Spleen (tissue), 11 donors: ENCODE results near the gene MX1. TPM values are rescaled to one million over a fixed set of nuclear protein-coding genes. Genes with fewer than 3 reads are reported as not detected.

Experiments
- DNase-seq: peaks from one replicate; pipeline ENCODE4 v3.0.0-alpha.2; 2020
- H3K27ac ChIP-seq, 8 donors: fragments of 200-600 bp; sonication (generic) in 7 of 8; 1 replicate in 4 of 8; 2 replicates in 4 of 8; pipeline versions ENCODE4 v1.5.0 to v1.8.0; 2016 to 2021; ENCODE audit warnings: inconsistent platforms in 4 of 8, mild to moderate bottlenecking in 4 of 8, moderate library complexity in 1 of 8
- H3K27me3 ChIP-seq, 7 donors: fragments of 200-600 bp; sonication (generic) in 6 of 7; replicated peaks in 1 of 7; 1 replicate in 4 of 7; 2 replicates in 3 of 7; pipeline versions ENCODE4 v1.5.0 to v1.8.0; 2016 to 2021; ENCODE audit warnings: inconsistent platforms in 3 of 7, mild to moderate bottlenecking in 1 of 7
- H3K36me3 ChIP-seq, 6 donors: fragments of 200-600 bp; sonication (generic) in 5 of 6; 1 replicate in 4 of 6; 2 replicates in 2 of 6; pipeline versions ENCODE4 v1.5.0 to v1.8.0; 2016 to 2021; ENCODE audit warnings: inconsistent platforms in 2 of 6
- H3K4me1 ChIP-seq, 6 donors: fragments of 200-600 bp; sonication (generic) in 5 of 6; 1 replicate in 3 of 6; 2 replicates in 3 of 6; pipeline versions ENCODE4 v1.5.0 to v1.8.0; 2016 to 2021; ENCODE audit warnings: inconsistent platforms in 3 of 6
- H3K4me3 ChIP-seq, 8 donors: fragments of 200-600 bp; sonication (generic) in 7 of 8; 1 replicate in 4 of 8; 2 replicates in 4 of 8; pipeline versions ENCODE4 v1.5.0 to v1.8.0; 2016 to 2021; ENCODE audit warnings: inconsistent platforms in 4 of 8, mild to moderate bottlenecking in 4 of 8, moderate library complexity in 2 of 8
- H3K9me3 ChIP-seq, 8 donors: fragments of 200-600 bp; sonication (generic) in 7 of 8; 1 replicate in 4 of 8; 2 replicates in 4 of 8; pipeline versions ENCODE4 v1.5.0 to v1.8.0; 2016 to 2021; ENCODE audit warnings: inconsistent platforms in 4 of 8
- POLR2A ChIP-seq, 3 donors: fragments of 450-650 bp; IDR thresholded peaks; one replicate each; pipeline ENCODE4 v1.5.1; 2017; ENCODE audit warnings: antibody characterized with exemption in 3 of 3, mild to moderate bottlenecking in 1 of 3
- POLR2AphosphoS5 ChIP-seq, 3 donors: sonication (generic); formaldehyde crosslinking; IDR thresholded peaks; one replicate each; pipeline ENCODE4 v1.5.1; 2017; ENCODE audit warnings: antibody characterized with exemption in 3 of 3
- WGBS, 5 donors: extraction: QIAGEN DNeasy Blood & Tissue Kit in 3 of 5; methylation state at CpG; one replicate each; pipeline versions ENCODE4 v1.1.5 to v1.1.7; 2013 to 2018; 5-methylcytosine and 5-hydroxymethylcytosine counted together
- intact Hi-C: fragments of 100-400 bp; cut with DNase I; formaldehyde crosslinking; loops from one replicate; pipeline ENCODE4 v1.15.0; 2023; ENCODE audit warnings: low total_unique reads
- polyA plus RNA-seq, 3 donors: library from polyadenylated mRNA; stranded (reverse); fragments of 200-250 nt; gene quantifications; one replicate each; pipeline ENCODE4 v1.2.1, GENCODE V29; 2013
- total RNA-seq, 7 donors: library from RNA; depleted of rRNA in 3 of 7; stranded (reverse); fragments of >200 nt in 3 of 7; fragmentation: NEBNext Ultra II Directional in 4 of 7; extraction: Animal tissue kit (Norgen Biotek cat#: 25700) in 4 of 7; gene quantifications; one replicate each; pipeline versions ENCODE4 v1.1.0 to v1.2.1, GENCODE V29; 2016 to 2021
- TF ChIP-seq, protein P1 (sequence below), 11 experiments: fragments of 200-600 bp in 7 of 11; fragments of 450-650 bp in 4 of 11; sonication (generic) in 4 of 11; IDR thresholded peaks in 8 of 11; conservative IDR thresholded peaks in 3 of 11; 1 replicate in 7 of 11; 2 replicates in 4 of 11; pipeline versions ENCODE4 v1.4.0 to v1.8.0; 2016 to 2021; ENCODE audit warnings: antibody characterized with exemption in 11 of 11, inconsistent platforms in 4 of 11, mild to moderate bottlenecking in 1 of 11
- donor health status: healthy with polysubstance abuse.
- donor health status: DM: no; HTN: no; CAD: no; lungs with moderate emphysema.
- donor health status: DM: no; HTN: no; CAD: no.
- donor health status: Bipolar disorder and iron deficiency.
- donor health status: healthy.
- donor health status: DM: no; HTN: no; CAD: no.
- donor health status: DM: yes; HTN: yes; CAD: no.

The MX1 gene
- total and polyA plus RNA-seq, 10 donors, result 32.8 to 148 (median 90.1) TPM

DNA sequence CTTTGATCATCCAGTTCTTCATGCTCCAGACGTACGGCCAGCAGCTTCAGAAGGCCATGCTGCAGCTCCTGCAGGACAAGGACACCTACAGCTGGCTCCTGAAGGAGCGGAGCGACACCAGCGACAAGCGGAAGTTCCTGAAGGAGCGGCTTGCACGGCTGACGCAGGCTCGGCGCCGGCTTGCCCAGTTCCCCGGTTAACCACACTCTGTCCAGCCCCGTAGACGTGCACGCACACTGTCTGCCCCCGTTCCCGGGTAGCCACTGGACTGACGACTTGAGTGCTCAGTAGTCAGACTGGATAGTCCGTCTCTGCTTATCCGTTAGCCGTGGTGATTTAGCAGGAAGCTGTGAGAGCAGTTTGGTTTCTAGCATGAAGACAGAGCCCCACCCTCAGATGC lies 32.5 kb downstream of the MX1 start:
- H3K27ac ChIP-seq, result no peak overlapping the region
- WGBS, 5 donors, result 89 to 96% (median 92%) methylated on average over 14 to 22 of the region's 22 CpGs
- peaks cover 0 to 17% (median 2%) of the 10 kb centered on the region in 6 donors for H3K4me1 ChIP-seq
- H3K36me3 ChIP-seq, result peaks cover 0 to 67% (median 62%) of the 10 kb centered on the region in 6 donors
- intact Hi-C loops, result no loop called here
- H3K27me3 ChIP-seq, result no peaks in the 10 kb centered on the region
- TF ChIP-seq POLR2AphosphoS5 (IDR thresholded peaks at IDR 0.05), result peak in 1 of 3 donors; percentile 38
- TF ChIP-seq, protein P1, sequence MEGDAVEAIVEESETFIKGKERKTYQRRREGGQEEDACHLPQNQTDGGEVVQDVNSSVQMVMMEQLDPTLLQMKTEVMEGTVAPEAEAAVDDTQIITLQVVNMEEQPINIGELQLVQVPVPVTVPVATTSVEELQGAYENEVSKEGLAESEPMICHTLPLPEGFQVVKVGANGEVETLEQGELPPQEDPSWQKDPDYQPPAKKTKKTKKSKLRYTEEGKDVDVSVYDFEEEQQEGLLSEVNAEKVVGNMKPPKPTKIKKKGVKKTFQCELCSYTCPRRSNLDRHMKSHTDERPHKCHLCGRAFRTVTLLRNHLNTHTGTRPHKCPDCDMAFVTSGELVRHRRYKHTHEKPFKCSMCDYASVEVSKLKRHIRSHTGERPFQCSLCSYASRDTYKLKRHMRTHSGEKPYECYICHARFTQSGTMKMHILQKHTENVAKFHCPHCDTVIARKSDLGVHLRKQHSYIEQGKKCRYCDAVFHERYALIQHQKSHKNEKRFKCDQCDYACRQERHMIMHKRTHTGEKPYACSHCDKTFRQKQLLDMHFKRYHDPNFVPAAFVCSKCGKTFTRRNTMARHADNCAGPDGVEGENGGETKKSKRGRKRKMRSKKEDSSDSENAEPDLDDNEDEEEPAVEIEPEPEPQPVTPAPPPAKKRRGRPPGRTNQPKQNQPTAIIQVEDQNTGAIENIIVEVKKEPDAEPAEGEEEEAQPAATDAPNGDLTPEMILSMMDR (IDR thresholded peaks at IDR 0.05 in 8 of 11, conservative IDR thresholded peaks at IDR 0.05 in 3 of 11), result no peak
- no peak for DNase-seq
- H3K4me3 ChIP-seq, result no peak overlapping the region
- peaks cover 0 to 5% (median 0%) of the 10 kb centered on the region in 8 donors for H3K9me3 ChIP-seq

DNA sequence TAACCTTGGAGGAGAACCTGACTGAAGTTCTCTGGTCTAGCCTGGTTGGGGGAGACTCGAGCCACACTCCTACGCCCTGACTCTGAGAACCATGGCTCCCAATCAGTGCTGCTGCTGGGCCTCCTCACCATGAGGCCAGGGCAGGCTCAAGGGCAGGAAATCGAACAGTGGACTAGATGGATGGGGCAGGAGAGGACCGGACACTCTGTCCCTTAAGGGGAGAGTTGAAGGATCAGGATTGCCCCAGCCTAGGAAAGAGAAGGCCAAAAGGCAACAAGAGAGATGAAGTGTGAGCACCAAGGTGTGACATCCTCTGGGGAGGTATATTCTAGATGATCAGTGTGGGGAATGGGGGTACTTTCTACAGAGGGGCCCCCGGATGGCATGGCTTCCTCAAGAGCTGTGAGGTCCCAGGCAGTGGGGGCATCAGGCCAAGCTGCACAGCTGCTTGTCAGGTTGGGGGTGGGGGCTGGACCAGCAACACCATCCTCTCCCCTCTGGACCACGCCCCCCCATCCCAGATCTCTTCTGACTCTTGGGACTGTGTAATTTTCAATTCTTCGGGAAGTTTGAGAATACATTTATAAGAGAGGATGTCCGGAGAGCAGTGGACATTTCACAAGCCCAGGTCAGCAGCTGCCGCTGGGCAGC lies 34.0 kb downstream of the MX1 start:
- Histone ChIP-seq H3K27ac (no peak overlapping the region), H3K36me3 (peaks cover 0 to 53% (median 48%) of the 10 kb centered on the region in 6 donors)
- intact Hi-C loops, result loop anchor here (5.0 kb wide), 1 partner anchor 178 kb away; no protein-coding TSS in a partner anchor

DNA sequence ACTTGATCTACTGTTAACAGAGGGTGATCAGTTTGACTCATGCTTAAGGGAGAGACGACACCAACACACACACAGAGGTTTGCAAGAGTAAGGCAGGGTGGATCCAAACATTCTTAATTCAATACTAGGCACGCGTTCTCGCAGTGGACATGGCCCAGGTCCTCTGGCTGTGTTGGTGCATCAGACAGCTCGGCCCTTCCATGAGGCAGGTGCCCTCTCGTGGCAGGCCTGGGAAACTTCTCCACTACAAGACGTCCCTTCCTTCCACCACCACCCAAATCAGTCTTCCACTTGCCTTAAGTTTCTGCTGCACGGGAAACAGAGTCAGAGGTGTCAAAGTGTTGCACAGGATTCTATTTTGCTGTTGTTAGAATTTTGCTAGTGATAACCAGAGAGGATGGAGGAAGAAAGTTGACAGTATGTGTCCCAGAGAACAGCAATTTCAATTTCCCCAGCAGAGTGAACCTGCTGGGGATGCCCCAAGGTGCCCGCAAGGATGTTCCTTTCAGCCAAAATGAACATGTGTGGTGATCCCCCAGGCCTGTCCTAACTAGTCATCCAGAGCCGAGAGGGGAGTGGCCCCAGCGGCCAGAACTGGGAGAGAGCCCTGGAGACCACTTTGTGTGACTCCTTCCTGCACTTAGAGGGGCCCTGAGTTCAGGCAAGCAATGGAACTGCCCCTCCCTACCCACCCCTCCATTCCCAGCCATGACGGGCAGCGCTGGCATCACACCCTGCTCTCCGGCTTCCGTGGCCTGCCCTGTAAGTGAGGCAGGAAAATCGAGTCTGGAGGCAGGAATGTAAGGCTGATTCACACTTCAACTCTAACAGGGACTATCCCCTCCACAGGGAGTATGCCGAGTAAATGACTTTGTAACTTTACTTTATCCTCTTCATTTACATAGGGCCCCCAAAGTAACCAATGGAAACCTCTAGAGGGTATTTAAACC lies 34.8 kb downstream of the MX1 start:
- peaks cover 0 to 5% (median 0%) of the 10 kb centered on the region in 8 donors for H3K9me3 ChIP-seq
- peak in 2 of 3 donors; percentile 48 to 49 for TF ChIP-seq POLR2AphosphoS5 (IDR thresholded peaks at IDR 0.05)
- TF ChIP-seq, protein P1 (IDR thresholded peaks at IDR 0.05 in 8 of 11, conservative IDR thresholded peaks at IDR 0.05 in 3 of 11), result peak; percentile 61 to 84 (median 77)
- TF ChIP-seq POLR2A (IDR thresholded peaks at IDR 0.05), result no peak
- H3K4me3 ChIP-seq, result no peak overlapping the region
- peaks cover 0 to 44% (median 40%) of the 10 kb centered on the region in 6 donors for H3K36me3 ChIP-seq
- peaks cover 0 to 17% (median 2%) of the 10 kb centered on the region in 6 donors for H3K4me1 ChIP-seq
- H3K27me3 ChIP-seq, result no peaks in the 10 kb centered on the region
- 39 to 51% (median 50%) methylated on average over 17 of the region's 17 CpGs for WGBS, 5 donors
- H3K27ac ChIP-seq, result no peak overlapping the region
- intact Hi-C loops, result loop anchor here (5.0 kb wide), 1 partner anchor 179 kb away; no protein-coding TSS in a partner anchor
- peak; percentile 90 for DNase-seq

More for the DNA sequence above, 34.0 kb downstream of the MX1 start:
- H3K27me3 ChIP-seq, result no peaks in the 10 kb centered on the region
- 86 to 92% (median 91%) methylated on average over 9 of the region's 9 CpGs for WGBS, 5 donors
- H3K9me3 ChIP-seq, result peaks cover 0 to 5% (median 0%) of the 10 kb centered on the region in 8 donors
- no peak for DNase-seq
- H3K4me1 ChIP-seq, result peaks cover 0 to 17% (median 2%) of the 10 kb centered on the region in 6 donors
- TF ChIP-seq POLR2AphosphoS5 (IDR thresholded peaks at IDR 0.05) (no peak), POLR2A (IDR thresholded peaks at IDR 0.05) (no peak)
- TF ChIP-seq, protein P1 (IDR thresholded peaks at IDR 0.05 in 8 of 11, conservative IDR thresholded peaks at IDR 0.05 in 3 of 11), result no peak
- H3K4me3 ChIP-seq, result no peak overlapping the region
